GM12891 (cell line): ENCODE measurements around the gene RCC2.
A peak's percentile ranks its signal among the peaks of the same experiment; 100 is the strongest.

Source experiments
- POLR2A ChIP-seq: IDR thresholded peaks from 2 replicates; pipeline ENCODE4 v1.6.1; 2011; ENCODE audit warnings: low read depth, low read length, control low read depth
- POLR2AphosphoS5 ChIP-seq: IDR thresholded peaks from 2 replicates; pipeline ENCODE4 v1.6.1; 2011; ENCODE audit warnings: low read depth, low read length, control low read depth
- SPI1 ChIP-seq: IDR thresholded peaks from 2 replicates; pipeline ENCODE4 v1.6.1; 2011; ENCODE audit warnings: low read depth, low read length, control low read depth
- TAF1 ChIP-seq: IDR thresholded peaks from 2 replicates; pipeline ENCODE4 v1.6.1; 2011; ENCODE audit warnings: low read depth, low read length, control low read depth

DNA sequence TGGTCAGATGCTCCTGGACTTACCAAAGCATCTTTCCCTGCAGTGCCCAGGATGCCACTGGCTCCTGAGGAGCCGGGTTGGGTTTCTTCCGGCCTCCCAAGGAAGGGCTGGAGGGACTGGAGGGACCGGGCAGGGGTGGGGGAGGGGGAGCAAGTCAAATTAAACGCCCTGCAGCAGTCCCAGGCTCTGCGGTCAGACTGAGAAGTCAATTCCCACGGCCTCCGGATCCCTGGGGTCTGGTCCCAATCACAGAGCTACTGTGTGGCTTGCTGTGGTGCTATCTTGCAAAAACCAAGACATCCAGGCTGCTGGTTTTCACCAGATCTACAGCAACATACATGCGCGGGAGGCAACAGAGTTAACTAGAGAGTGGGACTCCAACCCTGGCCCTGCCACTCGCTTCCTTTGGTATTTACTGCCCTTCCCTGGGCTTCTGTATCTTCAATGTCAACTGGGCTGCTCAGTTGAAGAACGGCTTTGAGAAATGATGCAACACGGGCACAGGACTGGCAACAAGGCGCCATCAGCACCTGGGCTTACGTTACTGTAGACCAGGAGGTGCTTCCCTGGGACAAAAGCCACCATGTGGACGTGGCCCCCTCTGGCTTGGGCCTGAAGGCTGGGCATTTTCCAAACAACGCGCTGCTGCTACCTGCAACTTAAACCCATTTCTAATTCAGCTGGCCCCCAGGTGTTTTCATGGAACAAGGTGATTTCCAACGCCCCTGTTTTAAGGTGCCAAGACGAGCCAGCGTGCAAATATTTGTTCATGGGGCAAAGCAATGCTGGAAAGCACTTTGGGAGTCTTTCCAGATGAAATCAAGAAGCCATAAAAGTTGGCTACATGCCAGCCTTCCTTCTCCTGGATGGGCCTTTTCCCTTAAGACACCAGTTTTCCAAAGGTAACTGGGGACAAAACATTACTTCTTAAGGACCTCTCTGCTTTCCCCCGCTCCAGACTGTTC, 11.5 kb downstream of the RCC2 start:
- TF ChIP-seq POLR2AphosphoS5 = 0 out of 2 replicates have a peak, but pooled peaks have one; percentile 5
- no peak for TF ChIP-seq TAF1
- TF ChIP-seq POLR2A = no peak
- no peak for TF ChIP-seq SPI1
